Activated CD4-positive, alpha-beta T cell treated with anti-CD3 and anti-CD28 coated beads, Interleukin-2, Interleukin-4, amounts not matched to agents 100 ng/mL and 50 ng/mL, durations not matched to agents 16 hours and 8 hours (primary cell): ENCODE results near the gene FSTL1.
"Not testable (repeated sequence)": the region's sequence is repeated elsewhere in the genome, so short reads cannot be mapped to it uniquely, and the experiment has no call there.

Source experiments
- DNase-seq: peaks from one replicate; pipeline ENCODE4 v3.0.0-alpha.2; 2020; ENCODE audit warnings: low spot score

FSTL1 gene

DNA sequence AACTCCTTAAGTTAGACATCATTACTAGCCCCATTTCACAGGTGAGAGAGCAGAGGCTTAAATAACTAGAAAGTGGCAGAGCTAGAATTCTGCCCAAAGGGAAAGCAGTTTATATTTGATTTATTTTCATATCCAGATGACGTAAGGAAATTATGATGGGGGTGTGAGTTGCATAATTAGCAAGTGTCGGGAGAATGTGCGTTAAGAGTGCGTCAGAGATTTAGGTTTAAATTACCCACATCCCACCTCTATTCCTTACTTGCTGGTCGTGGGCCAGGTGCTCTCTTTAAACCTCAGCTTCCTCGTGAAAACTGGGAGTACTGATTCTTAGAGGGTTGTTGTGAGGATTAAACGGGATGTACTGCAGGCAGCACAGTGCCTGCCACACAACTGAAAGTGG is 32.3 kb downstream of the FSTL1 start:
- no peak for DNase-seq

DNA sequence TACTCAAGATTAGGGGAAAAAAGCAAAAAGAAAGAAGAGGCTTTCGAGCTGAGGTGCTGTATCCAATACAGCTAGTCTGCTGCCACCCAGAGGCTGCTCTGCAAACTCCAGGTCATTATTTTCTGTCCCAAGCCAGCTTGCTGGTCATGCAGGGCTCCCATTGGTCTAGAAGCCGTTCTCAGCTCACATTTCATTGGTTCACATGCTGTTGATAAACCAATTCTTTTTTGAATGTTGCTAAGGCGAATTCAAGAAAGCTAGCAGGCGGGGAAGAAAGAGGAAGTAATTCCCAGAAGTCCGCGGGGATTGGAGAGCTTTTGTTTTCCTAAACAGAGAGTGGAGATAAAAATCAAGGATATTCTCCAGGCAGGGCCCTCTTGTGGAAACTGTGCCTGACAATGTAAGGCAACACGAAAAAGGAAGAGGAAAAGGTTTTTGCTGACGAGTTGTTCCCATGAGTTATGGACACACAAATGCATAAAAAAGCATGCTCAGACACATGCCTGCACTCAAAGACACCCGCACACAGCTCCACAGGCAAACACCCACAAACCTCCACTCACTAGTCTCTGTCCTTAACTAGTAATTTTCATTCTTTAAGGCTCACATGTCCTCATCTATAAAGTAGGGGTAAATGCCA is 33.4 kb downstream of the FSTL1 start:
- peak; percentile 93 for DNase-seq

DNA sequence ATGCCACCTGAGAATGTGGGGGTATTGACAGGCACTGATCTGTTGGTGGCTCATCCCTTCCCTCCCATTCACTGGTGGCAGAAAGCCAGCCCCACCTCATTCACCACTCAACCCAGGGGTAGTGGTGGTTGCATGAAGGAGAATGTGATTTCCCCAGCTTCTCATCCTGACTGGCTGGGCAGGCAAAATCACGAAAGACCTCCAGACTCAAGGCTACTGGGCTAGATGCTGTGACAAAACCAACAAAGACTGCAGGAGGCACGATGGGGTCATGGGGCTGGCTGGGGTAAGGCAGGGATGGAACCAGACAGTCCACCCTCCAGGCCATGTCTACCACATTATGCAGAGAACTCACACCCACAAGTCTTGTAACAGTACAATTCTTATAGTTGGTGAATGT is 33.9 kb downstream of the FSTL1 start:
- no peak for DNase-seq

DNA sequence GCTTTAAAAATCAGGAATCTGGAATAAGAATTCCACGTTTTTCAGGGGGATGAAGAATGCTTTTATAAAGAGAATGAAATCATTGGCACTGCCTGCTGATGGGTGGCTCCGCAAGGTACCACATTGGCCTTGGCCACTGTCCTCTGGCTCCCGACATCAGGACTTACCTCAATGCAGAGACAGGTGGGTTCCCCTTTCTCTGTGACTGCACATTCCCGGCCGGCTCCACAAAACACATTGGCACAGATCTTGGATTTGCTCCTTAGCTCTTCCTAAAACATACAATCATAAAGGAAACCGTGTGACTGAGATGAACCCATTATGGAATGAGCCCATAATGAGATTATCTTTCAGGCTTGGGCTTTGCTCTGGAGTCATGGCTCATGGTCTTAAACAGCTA is 35.0 kb downstream of the FSTL1 start:
- no peak for DNase-seq

DNA sequence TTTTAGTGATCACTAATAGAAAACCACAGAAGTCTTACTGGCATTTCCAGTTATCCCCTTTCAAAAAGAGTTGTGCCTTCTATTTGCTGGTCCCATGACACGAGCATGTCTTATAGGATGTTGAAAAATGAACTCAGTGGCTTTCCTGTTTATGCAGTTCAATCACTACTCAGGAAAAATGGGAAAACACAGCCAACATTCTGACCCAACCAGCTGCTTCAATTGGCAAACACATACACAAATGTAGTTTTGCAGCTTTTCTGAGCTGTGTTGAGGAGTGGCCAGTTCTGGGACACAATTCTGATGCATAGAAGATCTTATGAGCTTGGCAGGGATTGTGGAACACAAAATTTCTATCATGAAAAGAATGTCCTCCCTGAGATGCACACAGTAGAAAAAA is 40.3 kb downstream of the FSTL1 start:
- DNase-seq, result no peak

DNA sequence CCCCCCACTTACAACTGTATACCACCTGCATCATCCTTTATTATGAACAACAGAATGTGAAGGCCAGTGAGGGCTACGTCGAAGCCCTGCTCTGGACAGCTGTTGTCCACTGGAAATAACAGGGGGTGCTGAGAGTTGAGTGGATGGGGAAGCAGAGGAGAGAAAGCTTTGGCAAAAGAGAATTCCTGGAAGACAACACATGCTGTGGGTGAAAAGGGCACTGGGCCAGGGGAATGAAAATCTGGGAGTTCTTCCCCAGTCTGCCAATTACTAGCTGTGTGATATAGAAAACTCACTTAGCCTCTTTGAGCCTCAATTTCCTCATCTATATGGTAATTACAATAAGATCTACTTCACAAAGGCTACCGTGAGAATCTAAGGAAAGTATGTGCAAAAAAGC is 40.7 kb downstream of the FSTL1 start:
- no peak for DNase-seq

DNA sequence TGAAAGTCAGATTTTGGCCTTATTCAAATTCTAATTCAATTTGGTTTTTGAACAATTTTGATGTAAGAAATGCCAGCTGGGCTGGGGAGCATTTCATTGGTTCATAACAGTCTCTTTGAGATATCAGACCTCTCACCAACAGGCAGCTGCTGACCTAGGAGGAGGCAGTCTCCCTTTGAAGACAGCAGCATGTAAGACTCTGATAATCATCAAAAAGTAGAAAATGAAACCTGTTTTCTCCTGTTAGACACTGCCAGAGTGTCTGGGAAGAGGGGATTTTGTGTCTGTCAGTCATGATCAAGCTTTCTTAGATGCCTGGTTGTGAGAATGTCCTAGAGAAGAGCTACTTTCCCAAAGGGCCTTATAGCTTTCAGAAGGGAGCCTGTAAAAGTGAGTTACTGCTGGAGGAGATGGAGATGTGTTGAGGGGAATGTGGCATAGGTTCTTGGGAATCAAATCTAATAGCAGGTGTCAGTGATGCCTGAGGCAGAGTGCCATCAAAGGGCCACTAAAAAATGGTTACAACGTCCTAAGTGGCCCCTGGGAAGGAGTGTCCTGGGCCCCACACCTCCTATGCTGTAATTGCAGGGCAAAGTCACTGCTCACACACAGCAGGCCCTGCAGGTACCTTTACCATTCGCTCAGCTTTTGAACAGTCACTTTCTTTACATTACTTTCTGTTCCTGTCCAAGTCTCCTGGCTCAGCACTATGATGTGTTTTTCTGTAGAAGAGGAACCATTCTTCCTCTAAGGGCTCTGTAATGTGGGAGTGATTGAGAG is 43.1 kb downstream of the FSTL1 start:
- DNase-seq, result no peak

DNA sequence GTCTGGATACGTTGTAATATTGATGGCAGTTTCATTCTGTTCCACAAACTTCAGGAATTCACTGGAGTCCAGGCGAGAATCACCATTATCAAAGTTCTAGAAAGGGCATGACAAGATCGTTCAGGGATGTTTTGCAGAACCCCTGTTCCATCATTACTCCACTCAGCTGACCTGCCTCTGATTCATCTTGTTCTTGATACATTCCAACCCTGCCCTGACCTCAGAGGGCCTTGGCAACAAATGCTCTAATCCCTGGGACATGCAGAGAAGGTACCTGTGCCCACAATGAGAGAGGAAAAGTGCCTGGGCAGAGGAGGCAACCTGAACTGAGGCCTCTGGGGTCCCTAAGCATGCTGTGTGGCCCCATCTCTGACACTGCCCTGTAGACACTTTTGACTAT is 45.9 kb downstream of the FSTL1 start:
- DNase-seq, result no peak

DNA sequence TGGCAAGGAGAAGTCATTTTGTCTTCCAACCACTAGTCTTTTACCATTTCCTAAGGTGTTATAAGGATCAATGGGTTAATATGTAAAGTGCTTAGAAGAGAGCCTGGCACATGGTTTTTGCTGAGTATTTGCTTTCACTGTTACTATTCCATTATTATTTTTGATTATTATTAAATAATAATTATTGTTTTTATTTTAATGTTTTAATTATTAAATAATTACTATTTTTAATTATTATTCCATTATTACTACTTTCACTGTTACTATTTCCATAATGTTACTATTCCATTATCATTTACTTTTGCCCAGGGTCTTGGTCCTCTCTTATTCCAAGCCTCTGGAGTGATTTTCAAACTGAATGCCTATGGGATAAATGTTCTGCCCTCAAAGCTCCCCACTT is 48.5 kb downstream of the FSTL1 start:
- no peak for DNase-seq

DNA sequence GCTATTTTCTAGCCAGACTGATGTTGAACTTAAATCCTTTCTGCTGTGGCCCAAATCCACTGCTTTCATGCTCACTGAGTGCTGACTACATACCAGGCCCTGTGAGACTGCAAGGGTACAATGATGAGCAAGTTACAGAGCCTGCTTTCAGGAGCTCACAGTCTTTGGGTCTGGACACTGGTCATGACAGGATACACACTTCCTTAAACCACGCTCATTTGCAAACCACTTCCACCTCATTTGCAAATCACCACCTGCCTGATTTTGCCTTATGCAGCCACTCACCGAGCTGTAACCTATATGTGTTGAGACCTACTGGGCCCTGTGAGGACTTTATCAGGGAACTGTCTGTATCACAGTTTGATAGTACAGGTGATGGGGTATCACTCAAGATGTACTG is 51.4 kb downstream of the FSTL1 start:
- DNase-seq, result no peak

DNA sequence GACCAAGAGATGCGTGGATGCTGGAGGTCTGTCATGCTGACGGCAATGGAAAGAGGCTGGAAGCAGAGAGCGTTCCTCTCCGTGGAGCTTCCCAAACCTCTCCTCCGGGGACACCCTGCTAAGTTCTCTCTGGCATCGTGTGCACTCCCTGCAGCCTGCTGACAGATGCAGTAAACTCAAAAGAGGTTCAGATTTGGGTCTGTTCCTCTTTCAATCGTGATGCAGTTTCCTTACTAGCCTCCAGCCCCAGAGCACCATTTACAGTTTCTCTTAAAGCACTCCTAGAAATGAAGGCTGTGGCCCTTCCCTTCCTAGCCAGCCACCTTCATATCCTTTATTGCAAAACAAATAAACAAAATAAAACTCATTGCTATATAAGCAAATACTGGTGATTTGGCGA is 54.3 kb downstream of the FSTL1 start:
- DNase-seq, result no peak

DNA sequence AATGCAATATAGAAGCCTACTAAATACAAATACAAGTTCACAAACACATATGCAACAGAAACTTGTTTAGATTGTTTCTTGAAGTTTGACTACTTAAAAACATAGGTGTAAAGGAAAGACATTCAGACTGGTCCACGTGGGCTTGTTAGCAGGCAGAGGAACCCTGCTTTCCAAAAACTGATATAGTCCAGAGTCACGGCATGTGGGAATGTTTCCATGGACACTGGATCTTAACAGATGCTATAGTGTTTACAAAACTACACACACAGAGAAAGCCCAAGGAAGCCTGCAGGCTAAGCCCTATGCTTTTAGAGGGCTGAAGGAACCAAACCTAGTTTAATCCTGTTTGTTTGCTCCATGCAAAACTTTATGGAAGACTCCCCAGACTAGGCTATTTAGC is 56.4 kb downstream of the FSTL1 start:
- no peak for DNase-seq

DNA sequence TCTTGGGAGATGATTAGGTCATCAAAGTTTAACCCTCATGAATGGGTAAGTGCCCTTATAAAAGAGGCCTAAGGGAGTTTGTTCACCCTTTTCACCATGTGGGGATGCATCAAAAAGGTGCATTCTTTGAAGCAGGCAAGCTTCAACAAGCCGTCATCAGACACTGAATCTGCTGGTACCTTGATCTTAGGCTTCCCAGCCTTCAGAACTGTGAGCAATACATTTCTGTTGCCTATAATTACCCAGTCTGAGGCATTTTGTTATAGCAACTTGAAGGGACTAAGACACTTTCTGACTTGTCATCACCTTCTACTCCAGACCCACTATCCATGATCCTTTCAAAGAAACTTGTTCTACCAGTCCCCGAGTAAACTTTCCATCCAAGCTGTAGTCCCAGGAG is 57.0 kb downstream of the FSTL1 start:
- no peak for DNase-seq

DNA sequence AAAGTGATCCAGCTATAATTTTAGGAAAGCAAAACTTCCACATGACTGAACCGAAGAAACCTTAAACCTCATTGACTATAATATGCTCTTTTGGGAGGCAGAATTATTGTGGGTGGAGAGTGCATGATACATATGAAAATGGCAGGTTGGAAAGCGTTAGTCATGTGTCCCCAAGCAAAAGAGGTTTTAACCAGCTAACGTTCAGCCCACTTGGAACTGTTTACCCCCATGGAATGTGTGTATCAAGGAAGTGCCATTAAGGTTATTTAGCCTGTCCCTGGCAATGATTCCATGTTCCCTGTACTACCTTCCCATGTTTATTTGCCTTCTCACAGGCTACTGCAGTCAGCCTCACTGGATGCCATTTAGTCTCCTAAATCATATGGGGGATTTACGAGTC is 57.5 kb downstream of the FSTL1 start:
- no peak for DNase-seq

DNA sequence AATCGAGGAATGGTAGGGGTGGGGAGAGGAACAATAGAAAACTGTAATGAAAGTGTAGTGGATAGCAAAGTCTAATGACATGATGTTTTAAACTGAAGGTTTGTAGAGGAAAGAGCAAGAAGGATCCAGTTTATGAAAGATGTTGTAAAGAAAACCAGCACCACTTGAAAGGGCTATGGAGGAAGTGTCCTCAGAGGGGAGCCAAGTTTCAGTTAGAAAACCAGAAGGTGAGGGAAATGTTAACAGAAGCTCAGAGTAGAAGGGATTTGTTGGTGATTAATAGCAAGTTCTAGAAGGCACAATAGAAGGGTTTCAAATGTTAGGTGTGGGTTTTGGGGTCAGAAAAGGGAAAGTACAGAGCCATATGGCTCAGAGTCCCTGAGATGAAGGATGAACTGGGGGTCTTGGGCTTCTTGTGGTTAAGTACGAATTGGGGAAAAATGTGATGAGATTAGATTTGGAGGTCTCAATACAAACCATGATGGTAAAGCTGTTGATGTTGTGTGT is 67.8 kb downstream of the FSTL1 start:
- no peak for DNase-seq

DNA sequence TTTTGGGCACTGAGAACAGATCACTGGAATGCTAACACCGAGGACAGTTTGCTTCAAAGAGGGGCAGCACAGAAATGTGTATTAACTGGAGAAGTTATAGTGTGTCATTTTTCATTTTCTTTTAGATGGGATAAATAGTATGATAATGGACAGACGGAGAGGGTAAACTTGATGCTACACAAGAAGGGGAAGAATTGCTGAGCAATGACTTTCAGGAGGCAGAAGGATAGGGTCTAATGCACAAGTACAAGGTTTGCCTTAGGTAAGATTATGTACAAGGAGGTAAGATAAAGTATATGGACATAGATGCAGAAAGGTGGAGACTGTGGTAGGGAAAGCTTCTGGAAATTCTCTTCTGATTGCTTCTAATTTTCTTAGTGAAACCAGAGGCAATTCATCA is 69.3 kb downstream of the FSTL1 start:
- DNase-seq, result no peak

DNA sequence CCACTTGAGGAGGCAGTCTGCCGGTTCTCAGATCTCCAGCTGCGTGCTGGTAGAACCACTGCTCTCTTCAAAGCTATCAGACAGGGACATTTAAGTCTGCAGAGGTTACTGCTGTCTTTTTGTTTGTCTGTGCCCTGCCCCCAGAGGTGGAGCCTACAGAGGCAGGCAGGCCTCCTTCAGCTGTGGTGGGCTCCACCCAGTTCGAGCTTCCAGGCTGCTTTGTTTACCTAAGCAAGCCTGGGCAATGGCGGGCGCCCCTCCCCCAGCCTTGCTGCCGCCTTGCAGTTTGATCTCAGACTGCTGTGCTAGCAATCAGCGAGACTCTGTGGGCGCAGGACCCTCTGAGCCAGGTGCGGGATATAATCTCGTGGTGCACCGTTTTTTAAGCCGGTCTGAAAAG is 72.8 kb downstream of the FSTL1 start:
- not testable (repeated sequence) for DNase-seq

DNA sequence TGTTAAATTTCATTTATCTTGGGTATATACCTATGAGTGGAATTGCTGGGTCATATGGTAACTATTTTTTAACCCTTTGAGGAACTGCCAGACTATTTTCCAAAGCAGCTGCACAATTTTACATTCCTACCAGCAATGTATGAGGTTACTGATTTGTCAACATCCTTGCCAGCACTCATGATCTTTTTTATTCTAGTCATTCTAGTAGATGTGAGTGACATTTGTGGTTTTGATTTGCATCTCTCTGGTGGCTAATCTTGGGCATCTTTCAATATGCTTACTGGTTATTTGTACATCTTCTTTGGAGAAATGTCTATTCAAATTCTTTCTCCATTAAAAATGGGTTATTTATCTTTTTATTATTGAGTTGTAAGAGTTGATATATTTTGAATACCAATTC is 80.3 kb downstream of the FSTL1 start:
- DNase-seq, result peak; percentile 32

DNA sequence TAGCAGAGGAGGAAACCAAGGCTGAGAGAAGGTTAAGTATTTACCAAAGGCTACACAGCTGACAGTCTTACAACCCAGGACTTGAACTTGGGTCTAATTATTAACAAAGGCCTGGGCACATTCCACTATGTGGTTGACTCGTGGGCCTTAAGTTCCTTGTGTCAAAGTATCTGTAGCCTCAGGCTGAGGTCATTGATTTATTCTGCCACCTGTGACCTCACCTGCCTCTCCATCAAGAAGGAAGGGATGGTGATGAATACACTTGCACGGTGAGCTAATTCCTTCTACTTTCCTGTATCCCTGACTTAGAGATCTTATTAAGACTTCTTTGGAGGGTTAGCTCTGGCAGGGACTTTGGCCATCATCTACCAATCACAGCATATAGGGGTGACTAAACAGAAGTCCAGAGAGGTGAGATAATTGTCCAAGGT is 81.7 kb downstream of the FSTL1 start:
- no peak for DNase-seq

DNA sequence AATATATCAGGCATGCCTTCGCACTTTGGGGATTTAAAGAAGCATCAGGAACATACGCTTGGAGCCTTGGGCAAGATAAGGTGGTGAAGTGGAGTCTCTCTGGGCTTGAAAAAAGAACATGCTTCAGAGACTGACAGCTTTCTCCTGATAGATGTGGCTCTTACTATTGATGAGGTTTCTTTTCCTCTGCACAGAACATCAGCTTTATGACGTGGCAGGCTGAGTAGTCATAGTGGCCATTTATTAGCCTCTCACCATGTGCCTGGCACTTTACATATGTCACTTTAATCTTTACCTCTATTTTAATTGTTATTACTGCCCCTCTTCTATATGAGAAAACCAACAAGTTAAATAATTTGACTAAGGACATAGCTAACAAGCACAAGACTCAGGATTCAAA is 82.6 kb downstream of the FSTL1 start:
- no peak for DNase-seq

DNA sequence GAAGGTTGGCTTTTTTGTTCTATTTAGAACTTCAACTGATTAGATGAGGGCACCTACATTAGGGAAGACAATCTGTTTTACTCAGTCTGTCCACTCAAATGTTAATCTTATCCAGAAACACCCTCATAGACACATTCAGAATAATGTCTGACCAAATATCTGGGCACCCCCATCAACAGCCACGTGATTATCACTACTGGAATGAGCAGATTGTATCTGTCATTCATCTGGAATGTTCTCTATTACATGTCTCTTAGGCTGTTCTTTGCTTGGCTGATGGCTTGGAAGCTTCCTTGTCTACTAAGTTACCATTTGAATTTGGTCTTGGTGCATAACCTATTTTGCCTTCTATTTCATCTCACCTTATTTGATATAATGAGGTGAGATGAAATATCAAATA is 86.0 kb downstream of the FSTL1 start:
- no peak for DNase-seq

DNA sequence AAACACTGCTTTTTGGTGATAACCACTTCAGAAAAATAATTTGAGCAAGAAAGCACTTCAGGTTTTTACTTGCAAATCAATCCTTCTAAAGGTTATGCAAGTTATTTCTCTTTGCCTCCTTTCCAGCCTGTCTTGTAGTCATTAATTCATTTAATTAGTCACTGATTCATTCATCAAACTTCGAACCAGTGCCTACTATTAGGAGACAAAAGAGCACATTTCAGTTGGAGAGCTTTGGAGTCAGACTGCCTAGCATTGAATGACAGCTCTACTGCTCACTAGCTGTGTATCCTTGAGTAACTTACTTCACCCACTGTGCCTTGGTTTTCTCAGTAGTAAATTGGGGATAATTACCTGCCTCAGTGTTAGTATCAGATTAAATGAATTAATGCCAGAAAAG is 86.7 kb downstream of the FSTL1 start:
- no peak for DNase-seq

DNA sequence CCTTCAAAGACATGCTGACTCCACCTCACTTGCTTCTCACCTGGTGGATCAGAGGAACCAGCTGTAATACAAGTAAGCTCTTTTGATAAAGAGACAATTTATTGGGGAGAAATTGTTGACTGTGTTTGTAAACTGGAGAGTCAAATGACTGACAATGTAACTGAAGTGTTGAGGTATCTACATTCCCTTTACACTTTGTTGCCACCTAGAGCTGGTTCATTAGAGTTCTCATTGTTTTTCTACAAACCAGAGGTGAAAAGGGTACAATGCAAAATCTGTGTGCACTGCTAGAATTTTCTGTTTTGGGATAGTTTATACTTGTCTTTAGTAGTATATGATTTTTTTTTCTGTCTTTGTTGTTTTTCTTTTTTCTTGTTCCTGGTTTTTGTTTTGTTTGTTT is 93.0 kb downstream of the FSTL1 start:
- no peak for DNase-seq

DNA sequence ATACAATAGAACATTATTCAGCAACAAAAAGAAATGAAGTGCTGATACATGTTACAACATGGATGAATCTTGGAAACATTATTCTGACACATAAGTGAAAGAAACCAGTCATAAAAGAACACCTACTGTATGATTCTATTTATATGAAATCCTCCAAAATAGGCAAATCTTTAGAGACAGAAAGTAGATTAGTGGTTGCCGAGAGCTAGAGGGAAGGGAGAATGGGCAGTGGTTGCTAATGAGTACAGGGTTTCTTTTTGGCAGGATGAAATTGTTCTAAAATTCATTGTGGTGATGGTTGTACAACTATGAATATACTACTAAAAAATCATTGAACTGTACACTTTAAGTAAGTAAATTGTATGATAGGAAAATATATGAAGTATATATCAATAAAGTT is 95.3 kb downstream of the FSTL1 start:
- DNase-seq, result no peak
